ENCODE data around the gene NSUN3.

NSUN3 gene

GRCh38 chr3:94132777-94133176 lies 69.9 kb downstream of the NSUN3 start:
- DNase-seq: no peak

GRCh38 chr3:94136133-94136532 lies 73.3 kb downstream of the NSUN3 start:
- DNase-seq: no peak

GRCh38 chr3:94137377-94137776 lies 74.5 kb downstream of the NSUN3 start:
- no peak for DNase-seq

- no peak for DNase-seq
These were observed 83.6 kb downstream of the NSUN3 start for GRCh38 chr3:94146455-94146854.

GRCh38 chr3:94147012-94147411 lies 84.2 kb downstream of the NSUN3 start:
- no peak for DNase-seq

GRCh38 chr3:94150113-94150512 lies 87.3 kb downstream of the NSUN3 start:
- no peak for DNase-seq

GRCh38 chr3:94156626-94157025 lies 93.8 kb downstream of the NSUN3 start:
- peak; percentile 40 for DNase-seq

GRCh38 chr3:94158512-94158911 lies 95.7 kb downstream of the NSUN3 start:
- no peak for DNase-seq

- DNase-seq: no peak
These were observed 96.4 kb downstream of the NSUN3 start for GRCh38 chr3:94159062-94159828.

GRCh38 chr3:94162700-94163099 lies 99.8 kb downstream of the NSUN3 start:
- DNase-seq: no peak

- DNase-seq: no peak
These were observed 104.5 kb downstream of the NSUN3 start for GRCh38 chr3:94167346-94167745.

GRCh38 chr3:94167796-94168195 lies 104.9 kb downstream of the NSUN3 start:
- DNase-seq: no peak

- no peak for DNase-seq
These were observed 109.1 kb downstream of the NSUN3 start for GRCh38 chr3:94171954-94172353.

GRCh38 chr3:94172695-94173310 lies 109.9 kb downstream of the NSUN3 start:
- DNase-seq: no peak

GRCh38 chr3:94173673-94174434 lies 111.0 kb downstream of the NSUN3 start:
- DNase-seq: no peak

GRCh38 chr3:94175677-94176076 lies 112.8 kb downstream of the NSUN3 start:
- DNase-seq: no peak

GRCh38 chr3:94176988-94177745 lies 114.3 kb downstream of the NSUN3 start:
- no peak for DNase-seq

Data from NCI-H1694 treated with DMSO at 0.1 percent for 48 hours (cell line).